Measurements from ENCODE around the gene RETREG3. TPM values are rescaled to one million over a fixed set of nuclear protein-coding genes. Genes with fewer than 3 reads are reported as not detected.

Gene RETREG3
- total RNA-seq, 1 experiment from 2014 or later = 38.5 TPM

GRCh38 chr17:42548070-42548837 is 60.9 kb downstream of the RETREG3 start (continued):
- peak; percentile 93 for TF ChIP-seq EGR1 (IDR thresholded peaks at IDR 0.05; ENCODE audit: low read depth)

GRCh38 chr17:42547698-42548069 is 61.5 kb downstream of the RETREG3 start:
- no peaks in the 10 kb centered on the region for H3K36me3 ChIP-seq (ENCODE audit: control insufficient read depth in 1 of 2, insufficient read depth in 2 of 2, low read length in 2 of 2)
- intact Hi-C loops (cut with micrococcal nuclease) = no loop called here
- DNase-seq (ENCODE audit: low read depth, low spot score) = no peak
- ChIA-PET POLR2A (no interaction called here), CTCF (interaction anchor here (0.7 to 1.7 kb wide), 7 partner anchors 10 to 131 kb away, joined by 3 to 7 read pairs (median 3); partner anchors contain the start of gene NAGLU), RAD21 (ENCODE audit: low non-redundant PET in 1 of 2, low total read pairs in 2 of 2, uncharacterized antibody in 2 of 2, unreplicated experiment in 2 of 2) (no interaction called here)
- no peak for TF ChIP-seq CTCF (IDR thresholded peaks at IDR 0.05 in 2 of 3, conservative IDR thresholded peaks at IDR 0.05 in 1 of 3; ENCODE audit: borderline replicate concordance in 1 of 3, insufficient read depth in 1 of 3, low read depth in 2 of 3, low read length in 2 of 3)
- TF ChIP-seq SRF (IDR thresholded peaks at IDR 0.05; ENCODE audit: low read depth) = no peak
- no peak for TF ChIP-seq SP1 (IDR thresholded peaks at IDR 0.05; ENCODE audit: low read depth)
- TF ChIP-seq EZH2 (IDR thresholded peaks at IDR 0.05) = no peak
- TF ChIP-seq EGR1 (IDR thresholded peaks at IDR 0.05; ENCODE audit: low read depth) = no peak
- TF ChIP-seq YY1 (IDR thresholded peaks at IDR 0.05; ENCODE audit: extremely low read depth, insufficient replicate concordance, low read depth, low read length) = no peak
- TF ChIP-seq POLR2AphosphoS5 (IDR thresholded peaks at IDR 0.05; ENCODE audit: low read depth, low read length) = no peak
- TF ChIP-seq ZFX (IDR thresholded peaks at IDR 0.05) = no peak
- no peak for TF ChIP-seq SIN3A (IDR thresholded peaks at IDR 0.05; ENCODE audit: low read depth)
- no peak for TF ChIP-seq MAX (IDR thresholded peaks at IDR 0.05)
- TF ChIP-seq CEBPB (IDR thresholded peaks at IDR 0.05; ENCODE audit: low read depth) = no peak
- TF ChIP-seq ATF3 (IDR thresholded peaks at IDR 0.05) = no peak
- no peak for TF ChIP-seq ZBTB33 (IDR thresholded peaks at IDR 0.05; ENCODE audit: extremely low read depth, insufficient replicate concordance, low read length)
- TF ChIP-seq JUND (IDR thresholded peaks at IDR 0.05) = no peak
- TF ChIP-seq CBX3 (IDR thresholded peaks at IDR 0.05; ENCODE audit: low read depth) = no peak
- no peak for TF ChIP-seq ZNF274 (IDR thresholded peaks at IDR 0.05; ENCODE audit: low read depth, low read length)
- TF ChIP-seq TCF7L2 (IDR thresholded peaks at IDR 0.05; ENCODE audit: borderline replicate concordance, extremely low read depth, insufficient read depth, insufficient read length) = no peak
- H3K4me1 ChIP-seq (ENCODE audit: control insufficient read depth in 1 of 2, insufficient read depth in 2 of 2, low read length in 2 of 2) = peaks cover 0 to 12% of the 10 kb centered on the region in 2 experiments; a peak in 1 of 4 replicates
- no peak overlapping the region for H3K27ac ChIP-seq (ENCODE audit: low read depth, low read length)
- no peaks in the 10 kb centered on the region for H4K20me1 ChIP-seq (ENCODE audit: insufficient read depth)
- H3K9me3 ChIP-seq (ENCODE audit: control insufficient read depth in 1 of 2, insufficient read depth in 1 of 2, low read depth in 1 of 2, low read length in 2 of 2) = no peaks in the 10 kb centered on the region
- ATAC-seq = no peak
- no peak overlapping the region; a peak in 1 of 4 replicates for H3K4me3 ChIP-seq (replicated peaks in 1 of 2; ENCODE audit: low read depth in 1 of 2, low read length in 2 of 2)
- no TSS peak for BruUV-seq (replicated peaks)
- H3K9me2 ChIP-seq (ENCODE audit: insufficient read depth) = no peaks in the 10 kb centered on the region
- no peaks in the 10 kb centered on the region; the same call in 1 of the 2 replicates for H3K79me2 ChIP-seq (ENCODE audit: insufficient read depth, low read length)
- H3K27me3 ChIP-seq (ENCODE audit: insufficient read depth, low read length) = no peaks in the 10 kb centered on the region
- H3K9ac ChIP-seq (ENCODE audit: low read length) = no peak overlapping the region
- peak overlapping the region; percentile 70 for H3K4me2 ChIP-seq (ENCODE audit: low read length)
- H2AFZ ChIP-seq (ENCODE audit: low read depth, low read length, poor library complexity, severe bottlenecking) = no peak overlapping the region
